HG03460 (cell line): ENCODE measurements around the gene LACRT.

Experiments
- ATAC-seq: cut with Tn5 transposase; IDR thresholded peaks from one replicate; pipeline ENCODE4 v1.9.1; 2021; ENCODE audit not compliant: unreplicated experiment

The LACRT gene

GRCh38 chr12:54634795-54635194, at the start of gene LACRT:
Gene LACRT (minus strand): TSS chr12:54634895. CDS start chr12:54634841, 54 bp downstream.
- ATAC-seq: no peak

- no peak for ATAC-seq
These were observed 48.7 kb upstream of the LACRT start for GRCh38 chr12:54683398-54683797.

GRCh38 chr12:54682674-54683073, 48.0 kb upstream of the LACRT start:
- ATAC-seq: no peak

- peak; percentile 70 for ATAC-seq
These were observed 45.7 kb upstream of the LACRT start for GRCh38 chr12:54680374-54680773.

- no peak for ATAC-seq
These were observed 43.4 kb upstream of the LACRT start for GRCh38 chr12:54678131-54678530.

- no peak for ATAC-seq
These were observed 33.2 kb upstream of the LACRT start for GRCh38 chr12:54667945-54668344.

- ATAC-seq: no peak
These were observed 31.3 kb upstream of the LACRT start for GRCh38 chr12:54666008-54666407.

- ATAC-seq: peak; percentile 59
These were observed 30.4 kb upstream of the LACRT start for GRCh38 chr12:54665022-54665635.

- no peak for ATAC-seq
These were observed 28.9 kb upstream of the LACRT start for GRCh38 chr12:54663603-54664002.

GRCh38 chr12:54662026-54662425, 27.3 kb upstream of the LACRT start:
- no peak for ATAC-seq

- no peak for ATAC-seq
These were observed 26.4 kb upstream of the LACRT start for GRCh38 chr12:54661048-54661447.

- ATAC-seq: no peak
These were observed 25.7 kb upstream of the LACRT start for GRCh38 chr12:54660320-54660962.

- no peak for ATAC-seq
These were observed 23.9 kb upstream of the LACRT start for GRCh38 chr12:54658306-54659264.

GRCh38 chr12:54657105-54657607, 22.5 kb upstream of the LACRT start:
- ATAC-seq: no peak

- no peak for ATAC-seq
These were observed 20.2 kb upstream of the LACRT start for GRCh38 chr12:54654926-54655325.

GRCh38 chr12:54653025-54653424, 18.3 kb upstream of the LACRT start:
- ATAC-seq: no peak

GRCh38 chr12:54650889-54651288, 16.2 kb upstream of the LACRT start:
- no peak for ATAC-seq

GRCh38 chr12:54650409-54650808, 15.7 kb upstream of the LACRT start:
- ATAC-seq: no peak

- no peak for ATAC-seq
These were observed 15.1 kb upstream of the LACRT start for GRCh38 chr12:54649825-54650224.

- ATAC-seq: no peak
These were observed 13.6 kb upstream of the LACRT start, which contains the start of gene DCD for GRCh38 chr12:54648265-54648664. Gene DCD (minus strand): TSS chr12:54648365. CDS start chr12:54648303, 62 bp downstream.

GRCh38 chr12:54641554-54641953, 6.9 kb upstream of the LACRT start:
- ATAC-seq: no peak
